Measurements from ENCODE around the gene PBX4. TPM values are rescaled to one million over a fixed set of nuclear protein-coding genes. Genes with fewer than 3 reads are reported as not detected.

The PBX4 gene
- total RNA-seq, 1 experiment from 2014 or later: not detected

- Histone ChIP-seq H3K27ac (ENCODE audit: low read length) (no peak overlapping the region), H3K79me2 (ENCODE audit: low read length) (no peaks in the 10 kb centered on the region), H3K4me1 (ENCODE audit: low read length) (no peaks in the 10 kb centered on the region), H3K36me3 (ENCODE audit: insufficient read depth, low read length) (no peaks in the 10 kb centered on the region), H3K4me2 (ENCODE audit: low read depth, low read length, poor library complexity, severe bottlenecking) (no peak overlapping the region), H4K20me1 (ENCODE audit: insufficient read depth, low read depth, low read length) (no peaks in the 10 kb centered on the region), H3K4me3 (ENCODE audit: low read length) (no peak overlapping the region), H3K9ac (ENCODE audit: low read length) (no peak overlapping the region), H3K9me2 (replicated peaks; ENCODE audit: insufficient read depth, low read length) (no peaks in the 10 kb centered on the region), H3K27me3 (ENCODE audit: low read length) (no peaks in the 10 kb centered on the region), H2AFZ (ENCODE audit: low read length) (no peak overlapping the region), H3K9me3 (ENCODE audit: low read length) (no peaks in the 10 kb centered on the region)
- DNase-seq: no peak
These were observed 49.4 kb downstream of the PBX4 start for GRCh38 chr19:19568802-19569756.

- no peaks in the 10 kb centered on the region for H3K36me3 ChIP-seq (ENCODE audit: insufficient read depth, low read length)
These were observed 51.1 kb downstream of the PBX4 start for GRCh38 chr19:19567391-19567790.

GRCh38 chr19:19566306-19566705 is 52.2 kb downstream of the PBX4 start:
- no peaks in the 10 kb centered on the region for H3K4me1 ChIP-seq (ENCODE audit: low read length)
- no peak overlapping the region for H3K27ac ChIP-seq (ENCODE audit: low read length)
- no peaks in the 10 kb centered on the region for H3K9me2 ChIP-seq (replicated peaks; ENCODE audit: insufficient read depth, low read length)
- H3K36me3 ChIP-seq (ENCODE audit: insufficient read depth, low read length): no peaks in the 10 kb centered on the region
- H3K9ac ChIP-seq (ENCODE audit: low read length): no peak overlapping the region
- H3K79me2 ChIP-seq (ENCODE audit: low read length): no peaks in the 10 kb centered on the region
- H4K20me1 ChIP-seq (ENCODE audit: insufficient read depth, low read depth, low read length): no peaks in the 10 kb centered on the region
- no peak overlapping the region for H3K4me2 ChIP-seq (ENCODE audit: low read depth, low read length, poor library complexity, severe bottlenecking)
- no peaks in the 10 kb centered on the region for H3K27me3 ChIP-seq (ENCODE audit: low read length)
- no peak overlapping the region for H2AFZ ChIP-seq (ENCODE audit: low read length)
- DNase-seq: no peak
- no peak overlapping the region for H3K4me3 ChIP-seq (ENCODE audit: low read length)
- H3K9me3 ChIP-seq (ENCODE audit: low read length): no peaks in the 10 kb centered on the region

More at GRCh38 chr19:19567391-19567790, 51.1 kb downstream of the PBX4 start:
- Histone ChIP-seq H3K27ac (ENCODE audit: low read length) (no peak overlapping the region), H3K4me3 (ENCODE audit: low read length) (no peak overlapping the region), H3K9ac (ENCODE audit: low read length) (no peak overlapping the region), H3K4me1 (ENCODE audit: low read length) (no peaks in the 10 kb centered on the region), H3K4me2 (ENCODE audit: low read depth, low read length, poor library complexity, severe bottlenecking) (no peak overlapping the region), H3K27me3 (ENCODE audit: low read length) (no peaks in the 10 kb centered on the region), H4K20me1 (ENCODE audit: insufficient read depth, low read depth, low read length) (no peaks in the 10 kb centered on the region), H3K9me2 (replicated peaks; ENCODE audit: insufficient read depth, low read length) (no peaks in the 10 kb centered on the region), H2AFZ (ENCODE audit: low read length) (no peak overlapping the region), H3K9me3 (ENCODE audit: low read length) (no peaks in the 10 kb centered on the region), H3K79me2 (ENCODE audit: low read length) (no peaks in the 10 kb centered on the region)
- DNase-seq: no peak

- H3K79me2 ChIP-seq (ENCODE audit: low read length): no peaks in the 10 kb centered on the region
- no peak overlapping the region for H3K4me2 ChIP-seq (ENCODE audit: low read depth, low read length, poor library complexity, severe bottlenecking)
- H3K4me1 ChIP-seq (ENCODE audit: low read length): no peaks in the 10 kb centered on the region
- H3K9me2 ChIP-seq (replicated peaks; ENCODE audit: insufficient read depth, low read length): no peaks in the 10 kb centered on the region
- H3K36me3 ChIP-seq (ENCODE audit: insufficient read depth, low read length): no peaks in the 10 kb centered on the region
- H3K9ac ChIP-seq (ENCODE audit: low read length): no peak overlapping the region
- H3K4me3 ChIP-seq (ENCODE audit: low read length): no peak overlapping the region
- H3K27me3 ChIP-seq (ENCODE audit: low read length): no peaks in the 10 kb centered on the region
- no peak for DNase-seq
- no peaks in the 10 kb centered on the region for H4K20me1 ChIP-seq (ENCODE audit: insufficient read depth, low read depth, low read length)
- H2AFZ ChIP-seq (ENCODE audit: low read length): no peak overlapping the region
- H3K9me3 ChIP-seq (ENCODE audit: low read length): no peaks in the 10 kb centered on the region
- H3K27ac ChIP-seq (ENCODE audit: low read length): no peak overlapping the region
These were observed 55.1 kb downstream of the PBX4 start for GRCh38 chr19:19563348-19563848.

GRCh38 chr19:19562665-19563347 is 55.7 kb downstream of the PBX4 start:
- DNase-seq: peak; percentile 61
- Histone ChIP-seq H3K27me3 (ENCODE audit: low read length) (no peaks in the 10 kb centered on the region), H4K20me1 (ENCODE audit: insufficient read depth, low read depth, low read length) (no peaks in the 10 kb centered on the region), H3K79me2 (ENCODE audit: low read length) (no peaks in the 10 kb centered on the region), H3K4me2 (ENCODE audit: low read depth, low read length, poor library complexity, severe bottlenecking) (no peak overlapping the region), H3K9me2 (replicated peaks; ENCODE audit: insufficient read depth, low read length) (no peaks in the 10 kb centered on the region), H3K36me3 (ENCODE audit: insufficient read depth, low read length) (no peaks in the 10 kb centered on the region), H3K4me1 (ENCODE audit: low read length) (no peaks in the 10 kb centered on the region), H2AFZ (ENCODE audit: low read length) (no peak overlapping the region), H3K9me3 (ENCODE audit: low read length) (no peaks in the 10 kb centered on the region), H3K4me3 (ENCODE audit: low read length) (no peak overlapping the region), H3K9ac (ENCODE audit: low read length) (no peak overlapping the region), H3K27ac (ENCODE audit: low read length) (no peak overlapping the region)

- no peaks in the 10 kb centered on the region for H4K20me1 ChIP-seq (ENCODE audit: insufficient read depth, low read depth, low read length)
- H3K9me3 ChIP-seq (ENCODE audit: low read length): no peaks in the 10 kb centered on the region
- no peak overlapping the region for H3K4me3 ChIP-seq (ENCODE audit: low read length)
- H3K36me3 ChIP-seq (ENCODE audit: insufficient read depth, low read length): no peaks in the 10 kb centered on the region
- no peaks in the 10 kb centered on the region for H3K9me2 ChIP-seq (replicated peaks; ENCODE audit: insufficient read depth, low read length)
- no peak overlapping the region for H3K9ac ChIP-seq (ENCODE audit: low read length)
- no peak overlapping the region for H3K27ac ChIP-seq (ENCODE audit: low read length)
- DNase-seq: no peak
- H2AFZ ChIP-seq (ENCODE audit: low read length): no peak overlapping the region
- H3K4me1 ChIP-seq (ENCODE audit: low read length): no peaks in the 10 kb centered on the region
- H3K79me2 ChIP-seq (ENCODE audit: low read length): no peaks in the 10 kb centered on the region
- no peak overlapping the region for H3K4me2 ChIP-seq (ENCODE audit: low read depth, low read length, poor library complexity, severe bottlenecking)
- H3K27me3 ChIP-seq (ENCODE audit: low read length): no peaks in the 10 kb centered on the region
These were observed 56.4 kb downstream of the PBX4 start for GRCh38 chr19:19561946-19562664.

GRCh38 chr19:19559931-19560330 is 58.6 kb downstream of the PBX4 start:
- no peak for DNase-seq
- Histone ChIP-seq H3K27me3 (ENCODE audit: low read length) (no peaks in the 10 kb centered on the region), H3K4me1 (ENCODE audit: low read length) (no peaks in the 10 kb centered on the region), H3K4me2 (ENCODE audit: low read depth, low read length, poor library complexity, severe bottlenecking) (no peak overlapping the region), H3K9me3 (ENCODE audit: low read length) (no peaks in the 10 kb centered on the region), H4K20me1 (ENCODE audit: insufficient read depth, low read depth, low read length) (no peaks in the 10 kb centered on the region), H3K27ac (ENCODE audit: low read length) (no peak overlapping the region), H3K36me3 (ENCODE audit: insufficient read depth, low read length) (no peaks in the 10 kb centered on the region), H2AFZ (ENCODE audit: low read length) (no peak overlapping the region), H3K9me2 (replicated peaks; ENCODE audit: insufficient read depth, low read length) (no peaks in the 10 kb centered on the region), H3K9ac (ENCODE audit: low read length) (no peak overlapping the region), H3K79me2 (ENCODE audit: low read length) (no peaks in the 10 kb centered on the region), H3K4me3 (ENCODE audit: low read length) (no peak overlapping the region)

GRCh38 chr19:19558636-19559035 is 59.9 kb downstream of the PBX4 start:
- Histone ChIP-seq H3K27me3 (ENCODE audit: low read length) (no peaks in the 10 kb centered on the region), H3K4me1 (ENCODE audit: low read length) (no peaks in the 10 kb centered on the region), H3K36me3 (ENCODE audit: insufficient read depth, low read length) (no peaks in the 10 kb centered on the region), H3K4me2 (ENCODE audit: low read depth, low read length, poor library complexity, severe bottlenecking) (no peak overlapping the region), H3K79me2 (ENCODE audit: low read length) (no peaks in the 10 kb centered on the region), H3K9me3 (ENCODE audit: low read length) (no peaks in the 10 kb centered on the region), H4K20me1 (ENCODE audit: insufficient read depth, low read depth, low read length) (no peaks in the 10 kb centered on the region), H3K9me2 (replicated peaks; ENCODE audit: insufficient read depth, low read length) (no peaks in the 10 kb centered on the region), H3K27ac (ENCODE audit: low read length) (no peak overlapping the region), H2AFZ (ENCODE audit: low read length) (no peak overlapping the region), H3K9ac (ENCODE audit: low read length) (no peak overlapping the region), H3K4me3 (ENCODE audit: low read length) (no peak overlapping the region)
- DNase-seq: no peak
